Liver (tissue), 3 donors: ENCODE measurements around the gene GFPT2.

ENCODE experiments used
- FOXA1 ChIP-seq: IDR thresholded peaks from 2 replicates; pipeline ENCODE4 v1.6.1; 2016; ENCODE audit warnings: antibody characterized with exemption
- GABPA ChIP-seq, 2 donors: IDR thresholded peaks in 1 of 2; conservative IDR thresholded peaks in 1 of 2; 2 replicates each; pipeline ENCODE4 v1.6.1; 2016; ENCODE audit warnings: antibody characterized with exemption in 2 of 2, mild to moderate bottlenecking in 1 of 2, moderate library complexity in 1 of 2
- HNF4G ChIP-seq: IDR thresholded peaks from 2 replicates; pipeline ENCODE4 v1.6.1; 2016; ENCODE audit warnings: antibody characterized with exemption
- JUND ChIP-seq, 2 donors: IDR thresholded peaks; 2 replicates each; pipeline ENCODE4 v1.6.1; 2016; ENCODE audit warnings: antibody characterized with exemption in 2 of 2
- RAD21 ChIP-seq, 2 donors: IDR thresholded peaks; 2 replicates each; pipeline ENCODE4 v1.6.1; 2016; ENCODE audit warnings: antibody characterized with exemption in 2 of 2, mild to moderate bottlenecking in 2 of 2
- TAF1 ChIP-seq: conservative IDR thresholded peaks from 2 replicates; pipeline ENCODE4 v1.6.1; 2016; ENCODE audit warnings: antibody characterized with exemption, mild to moderate bottlenecking
- YY1 ChIP-seq: IDR thresholded peaks from 2 replicates; pipeline ENCODE4 v1.6.1; 2016; ENCODE audit warnings: antibody characterized with exemption, mild to moderate bottlenecking
- TF ChIP-seq, protein P1 (sequence below): IDR thresholded peaks from 2 replicates; pipeline ENCODE4 v1.6.1; 2016; ENCODE audit warnings: antibody characterized with exemption
- TF ChIP-seq, protein P2 (sequence below): fragments of 150-350 bp; IDR thresholded peaks from 2 replicates; pipeline ENCODE4 v1.5.1; 2017; ENCODE audit warnings: improper control_type of control experiment, low read depth, low read length; ENCODE audit not compliant: missing input control
- TF ChIP-seq, protein P3 (sequence below): IDR thresholded peaks from 2 replicates; pipeline ENCODE4 v1.6.1; 2016; ENCODE audit warnings: antibody characterized with exemption, mild to moderate bottlenecking
- TF ChIP-seq, protein P4 (sequence below): IDR thresholded peaks from 2 replicates; pipeline ENCODE4 v1.6.1; 2016; ENCODE audit warnings: antibody characterized with exemption
- TF ChIP-seq, protein P5 (sequence below): IDR thresholded peaks from 2 replicates; pipeline ENCODE4 v1.6.1; 2016; ENCODE audit warnings: antibody characterized with exemption
- donor health status: healthy.
- donor health status: healthy.

DNA sequence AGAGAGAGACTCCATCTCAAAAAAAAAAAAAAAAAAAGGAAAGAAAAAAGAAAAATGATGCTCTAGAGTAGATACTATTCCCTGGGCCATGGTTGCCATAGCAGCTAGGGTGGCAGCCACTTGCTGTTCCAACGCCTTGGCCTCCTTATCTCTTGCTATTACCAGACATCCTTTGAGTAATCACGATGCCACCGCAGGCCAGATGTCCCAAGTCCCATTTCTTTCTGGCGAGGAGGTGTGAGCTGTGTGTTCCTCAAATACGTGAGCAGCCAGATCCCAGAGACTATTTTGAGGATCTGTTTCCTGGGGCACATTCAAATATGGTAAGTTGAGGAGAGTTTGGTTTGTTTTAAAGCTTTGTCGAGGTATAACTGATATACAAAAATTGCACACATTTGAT lies 23.4 kb upstream of the GFPT2 start:
- TF ChIP-seq, protein P1, sequence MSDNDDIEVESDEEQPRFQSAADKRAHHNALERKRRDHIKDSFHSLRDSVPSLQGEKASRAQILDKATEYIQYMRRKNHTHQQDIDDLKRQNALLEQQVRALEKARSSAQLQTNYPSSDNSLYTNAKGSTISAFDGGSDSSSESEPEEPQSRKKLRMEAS = no peak
- TF ChIP-seq, protein P2, sequence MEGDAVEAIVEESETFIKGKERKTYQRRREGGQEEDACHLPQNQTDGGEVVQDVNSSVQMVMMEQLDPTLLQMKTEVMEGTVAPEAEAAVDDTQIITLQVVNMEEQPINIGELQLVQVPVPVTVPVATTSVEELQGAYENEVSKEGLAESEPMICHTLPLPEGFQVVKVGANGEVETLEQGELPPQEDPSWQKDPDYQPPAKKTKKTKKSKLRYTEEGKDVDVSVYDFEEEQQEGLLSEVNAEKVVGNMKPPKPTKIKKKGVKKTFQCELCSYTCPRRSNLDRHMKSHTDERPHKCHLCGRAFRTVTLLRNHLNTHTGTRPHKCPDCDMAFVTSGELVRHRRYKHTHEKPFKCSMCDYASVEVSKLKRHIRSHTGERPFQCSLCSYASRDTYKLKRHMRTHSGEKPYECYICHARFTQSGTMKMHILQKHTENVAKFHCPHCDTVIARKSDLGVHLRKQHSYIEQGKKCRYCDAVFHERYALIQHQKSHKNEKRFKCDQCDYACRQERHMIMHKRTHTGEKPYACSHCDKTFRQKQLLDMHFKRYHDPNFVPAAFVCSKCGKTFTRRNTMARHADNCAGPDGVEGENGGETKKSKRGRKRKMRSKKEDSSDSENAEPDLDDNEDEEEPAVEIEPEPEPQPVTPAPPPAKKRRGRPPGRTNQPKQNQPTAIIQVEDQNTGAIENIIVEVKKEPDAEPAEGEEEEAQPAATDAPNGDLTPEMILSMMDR = no peak
- TF ChIP-seq, protein P3, sequence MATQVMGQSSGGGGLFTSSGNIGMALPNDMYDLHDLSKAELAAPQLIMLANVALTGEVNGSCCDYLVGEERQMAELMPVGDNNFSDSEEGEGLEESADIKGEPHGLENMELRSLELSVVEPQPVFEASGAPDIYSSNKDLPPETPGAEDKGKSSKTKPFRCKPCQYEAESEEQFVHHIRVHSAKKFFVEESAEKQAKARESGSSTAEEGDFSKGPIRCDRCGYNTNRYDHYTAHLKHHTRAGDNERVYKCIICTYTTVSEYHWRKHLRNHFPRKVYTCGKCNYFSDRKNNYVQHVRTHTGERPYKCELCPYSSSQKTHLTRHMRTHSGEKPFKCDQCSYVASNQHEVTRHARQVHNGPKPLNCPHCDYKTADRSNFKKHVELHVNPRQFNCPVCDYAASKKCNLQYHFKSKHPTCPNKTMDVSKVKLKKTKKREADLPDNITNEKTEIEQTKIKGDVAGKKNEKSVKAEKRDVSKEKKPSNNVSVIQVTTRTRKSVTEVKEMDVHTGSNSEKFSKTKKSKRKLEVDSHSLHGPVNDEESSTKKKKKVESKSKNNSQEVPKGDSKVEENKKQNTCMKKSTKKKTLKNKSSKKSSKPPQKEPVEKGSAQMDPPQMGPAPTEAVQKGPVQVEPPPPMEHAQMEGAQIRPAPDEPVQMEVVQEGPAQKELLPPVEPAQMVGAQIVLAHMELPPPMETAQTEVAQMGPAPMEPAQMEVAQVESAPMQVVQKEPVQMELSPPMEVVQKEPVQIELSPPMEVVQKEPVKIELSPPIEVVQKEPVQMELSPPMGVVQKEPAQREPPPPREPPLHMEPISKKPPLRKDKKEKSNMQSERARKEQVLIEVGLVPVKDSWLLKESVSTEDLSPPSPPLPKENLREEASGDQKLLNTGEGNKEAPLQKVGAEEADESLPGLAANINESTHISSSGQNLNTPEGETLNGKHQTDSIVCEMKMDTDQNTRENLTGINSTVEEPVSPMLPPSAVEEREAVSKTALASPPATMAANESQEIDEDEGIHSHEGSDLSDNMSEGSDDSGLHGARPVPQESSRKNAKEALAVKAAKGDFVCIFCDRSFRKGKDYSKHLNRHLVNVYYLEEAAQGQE = no peak
- TF ChIP-seq YY1 (no peak), GABPA (IDR thresholded peaks at IDR 0.05 in 1 of 2, conservative IDR thresholded peaks at IDR 0.05 in 1 of 2) (no peak), RAD21 (IDR thresholded peaks at IDR 0.05) (no peak), FOXA1 (no peak), HNF4G (no peak), JUND (IDR thresholded peaks at IDR 0.05) (no peak), TAF1 (no peak)
- TF ChIP-seq, protein P4, sequence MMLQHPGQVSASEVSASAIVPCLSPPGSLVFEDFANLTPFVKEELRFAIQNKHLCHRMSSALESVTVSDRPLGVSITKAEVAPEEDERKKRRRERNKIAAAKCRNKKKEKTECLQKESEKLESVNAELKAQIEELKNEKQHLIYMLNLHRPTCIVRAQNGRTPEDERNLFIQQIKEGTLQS = no peak
- TF ChIP-seq, protein P5, sequence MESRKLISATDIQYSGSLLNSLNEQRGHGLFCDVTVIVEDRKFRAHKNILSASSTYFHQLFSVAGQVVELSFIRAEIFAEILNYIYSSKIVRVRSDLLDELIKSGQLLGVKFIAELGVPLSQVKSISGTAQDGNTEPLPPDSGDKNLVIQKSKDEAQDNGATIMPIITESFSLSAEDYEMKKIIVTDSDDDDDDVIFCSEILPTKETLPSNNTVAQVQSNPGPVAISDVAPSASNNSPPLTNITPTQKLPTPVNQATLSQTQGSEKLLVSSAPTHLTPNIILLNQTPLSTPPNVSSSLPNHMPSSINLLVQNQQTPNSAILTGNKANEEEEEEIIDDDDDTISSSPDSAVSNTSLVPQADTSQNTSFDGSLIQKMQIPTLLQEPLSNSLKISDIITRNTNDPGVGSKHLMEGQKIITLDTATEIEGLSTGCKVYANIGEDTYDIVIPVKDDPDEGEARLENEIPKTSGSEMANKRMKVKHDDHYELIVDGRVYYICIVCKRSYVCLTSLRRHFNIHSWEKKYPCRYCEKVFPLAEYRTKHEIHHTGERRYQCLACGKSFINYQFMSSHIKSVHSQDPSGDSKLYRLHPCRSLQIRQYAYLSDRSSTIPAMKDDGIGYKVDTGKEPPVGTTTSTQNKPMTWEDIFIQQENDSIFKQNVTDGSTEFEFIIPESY = no peak
